Hematopoietic multipotent progenitor cell treated with erythropoietin and hydrocortisone succinate and interleukin-3 and kit ligand, for 8 days (in vitro differentiated cells): Measurements from ENCODE around the gene ERC1.

ENCODE experiments used
- DNase-seq: peaks from one replicate; pipeline ENCODE4 v3.0.0-alpha.2; 2015

The ERC1 gene

GRCh38 chr12:1365703-1366102 is 374.7 kb downstream of the ERC1 start:
- no peak for DNase-seq

DNA sequence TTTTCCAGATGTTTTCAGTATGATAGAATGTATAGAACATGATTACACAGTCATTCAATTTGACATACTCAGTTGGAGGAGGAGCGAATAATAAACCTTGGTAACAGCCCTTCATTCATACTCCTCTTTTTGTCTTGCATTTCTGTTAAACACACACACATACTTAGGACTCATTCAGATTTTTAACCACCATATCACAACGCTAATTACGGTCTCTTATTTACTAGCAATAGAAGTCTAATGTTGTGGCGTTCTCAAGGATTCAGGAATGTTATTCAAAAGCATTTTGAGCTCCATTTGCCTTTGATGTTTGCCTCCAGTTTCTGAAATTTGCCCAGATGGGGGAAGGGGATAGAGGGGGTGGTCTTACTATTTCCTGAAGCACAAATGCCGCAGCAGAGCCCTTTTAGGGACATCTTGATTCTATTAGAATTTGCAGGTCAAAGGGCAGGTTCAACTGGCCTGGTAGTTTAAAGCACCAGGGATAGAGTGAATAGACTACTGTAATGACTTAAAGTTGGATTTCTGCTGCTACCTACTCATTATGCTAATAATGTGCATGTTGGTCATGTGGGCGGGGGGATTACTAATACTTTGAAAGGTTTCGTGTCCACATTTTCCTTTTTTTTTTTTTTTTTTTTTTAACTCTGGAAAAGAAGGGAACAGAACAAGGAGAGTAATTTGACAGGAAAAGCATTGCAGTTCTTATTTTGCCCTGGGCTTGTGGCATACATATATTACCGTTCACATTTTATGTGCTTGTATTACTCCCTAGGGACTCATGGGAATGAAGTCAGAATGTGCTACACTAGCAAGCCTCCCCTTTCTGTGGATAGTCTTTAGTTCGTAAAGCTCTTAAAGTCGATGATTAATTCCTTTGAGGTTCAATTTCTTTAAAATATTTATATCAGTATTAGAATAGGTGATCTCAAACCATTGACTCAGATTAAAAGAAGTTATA is 376.6 kb downstream of the ERC1 start:
- no peak for DNase-seq

DNA sequence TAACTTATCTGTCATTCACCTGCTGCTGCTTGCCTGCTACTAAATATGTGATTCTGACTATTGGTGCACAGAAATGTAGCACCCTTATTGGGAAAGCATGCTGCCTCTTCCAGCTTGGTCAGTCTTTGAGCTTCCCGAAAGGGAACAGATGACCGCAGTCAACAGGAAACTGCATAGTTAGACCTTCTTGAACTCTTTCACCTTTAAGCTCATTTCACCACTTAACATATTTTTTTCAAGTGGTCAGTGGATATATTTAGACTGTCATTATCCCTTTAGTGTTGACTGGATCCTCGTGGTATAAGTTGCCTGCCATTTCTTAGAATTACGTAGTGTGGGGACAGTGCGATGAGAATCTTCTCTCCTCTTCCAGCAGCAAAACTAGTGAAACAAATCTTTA is 378.4 kb downstream of the ERC1 start:
- DNase-seq, result no peak

DNA sequence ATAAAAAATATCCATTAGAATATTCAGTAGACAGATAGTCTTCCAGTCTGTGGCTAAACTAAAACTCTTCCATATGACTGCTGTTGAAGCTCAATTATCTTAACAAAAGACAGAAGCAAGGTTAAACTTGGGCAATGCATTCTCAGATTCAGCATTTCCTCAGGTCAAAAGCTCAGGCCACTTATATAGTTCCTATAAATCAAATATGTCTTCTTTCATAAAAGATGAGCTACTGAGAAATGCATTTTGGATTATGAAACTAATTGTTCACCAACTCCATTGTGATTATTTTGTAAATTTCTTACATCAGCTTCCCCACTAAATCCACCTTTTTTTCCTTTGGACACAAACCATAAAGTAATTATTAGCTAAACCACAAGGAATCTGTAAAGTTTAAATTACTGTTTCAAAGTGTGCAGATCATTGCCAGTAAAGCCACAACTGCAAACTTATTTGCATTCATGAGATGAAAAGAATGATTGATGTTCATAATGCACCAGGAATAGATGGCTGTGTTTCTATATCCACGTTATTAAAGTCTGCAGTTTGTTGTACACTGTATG is 379.0 kb downstream of the ERC1 start:
- no peak for DNase-seq

GRCh38 chr12:1373901-1374735 is 383.1 kb downstream of the ERC1 start:
- DNase-seq, result no peak

- DNase-seq, result no peak
These were observed 384.3 kb downstream of the ERC1 start for GRCh38 chr12:1375323-1375722.

- DNase-seq, result no peak
These were observed 386.1 kb downstream of the ERC1 start for GRCh38 chr12:1377117-1377516.

GRCh38 chr12:1377681-1378080 is 386.7 kb downstream of the ERC1 start:
- DNase-seq, result no peak

GRCh38 chr12:1380171-1380851 is 389.3 kb downstream of the ERC1 start:
- DNase-seq, result no peak

- no peak for DNase-seq
These were observed 391.1 kb downstream of the ERC1 start for GRCh38 chr12:1382151-1382550.

DNA sequence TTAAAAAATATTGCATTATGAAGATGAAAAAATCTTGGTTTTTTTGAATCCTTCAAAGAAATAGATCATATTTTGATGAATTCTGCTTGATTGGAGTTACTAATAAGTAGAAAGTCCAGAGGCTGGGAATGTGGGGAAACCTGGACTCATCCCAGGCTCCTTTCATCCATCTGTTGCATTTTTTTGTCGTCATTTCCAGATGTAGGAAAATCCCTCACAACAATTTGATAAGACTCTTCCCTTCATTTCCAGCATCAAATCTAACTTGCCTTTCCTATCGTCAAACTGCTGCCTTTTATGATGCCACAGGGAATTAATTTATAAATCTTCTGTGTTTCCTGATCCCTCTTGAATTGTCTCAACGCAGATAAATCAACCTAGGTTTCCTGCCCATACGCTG is 391.8 kb downstream of the ERC1 start:
- DNase-seq, result no peak

DNA sequence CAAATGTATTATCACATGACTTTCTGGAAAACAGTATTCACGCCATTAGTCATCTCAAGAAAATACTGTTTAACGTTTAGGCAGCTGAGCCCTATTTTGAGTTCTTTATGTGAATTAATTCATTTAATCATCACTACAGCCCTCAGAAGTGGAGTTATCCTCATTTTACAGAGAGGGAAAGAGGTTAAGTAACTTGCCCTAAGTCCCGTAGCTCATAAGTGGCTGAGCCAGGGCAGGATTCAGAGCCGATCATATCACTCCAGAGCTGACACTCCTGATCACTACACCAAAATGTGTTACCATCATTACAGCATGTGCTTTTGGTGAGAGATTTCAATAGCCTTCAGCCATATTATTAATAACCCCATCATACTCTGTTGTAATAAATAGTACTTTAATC is 392.7 kb downstream of the ERC1 start:
- no peak for DNase-seq

DNA sequence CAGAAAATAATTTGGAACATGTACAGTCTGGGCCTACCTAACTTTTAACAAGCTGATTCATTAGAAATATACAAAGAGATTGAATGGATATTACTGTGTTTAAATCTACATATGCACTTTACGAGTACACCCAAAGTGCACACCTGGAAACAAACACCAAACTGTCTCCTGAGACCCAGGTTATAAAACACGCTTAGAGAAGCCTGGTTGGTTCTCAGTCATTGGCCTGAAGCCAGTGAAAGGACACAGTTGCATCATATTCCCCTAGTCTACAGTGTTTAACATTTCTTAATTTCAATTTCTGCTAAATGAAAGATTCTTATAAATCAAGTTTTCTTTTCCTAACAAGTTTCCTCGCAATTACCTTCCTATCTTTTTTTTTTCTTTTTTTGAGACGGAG is 393.9 kb downstream of the ERC1 start:
- no peak for DNase-seq

DNA sequence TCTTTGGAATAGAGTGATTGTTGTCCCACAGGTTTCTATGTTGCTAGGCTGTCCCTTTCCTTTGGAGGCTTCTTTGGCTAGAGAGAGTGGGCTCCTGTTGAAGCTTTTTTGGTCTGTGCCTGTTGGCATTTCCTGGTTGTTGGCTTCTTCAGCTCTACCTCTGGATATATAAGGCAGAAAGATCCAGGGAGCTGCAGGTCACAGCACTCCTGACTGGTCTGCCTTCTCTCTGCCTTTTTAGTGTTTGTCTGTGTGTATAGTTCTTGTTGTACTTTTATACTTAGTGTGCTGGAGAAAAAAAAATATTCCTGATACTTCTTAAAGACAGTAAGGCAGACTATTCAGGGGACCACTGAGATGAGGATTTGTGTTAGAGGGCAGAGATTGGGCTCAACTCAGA is 400.7 kb downstream of the ERC1 start:
- DNase-seq, result no peak

DNA sequence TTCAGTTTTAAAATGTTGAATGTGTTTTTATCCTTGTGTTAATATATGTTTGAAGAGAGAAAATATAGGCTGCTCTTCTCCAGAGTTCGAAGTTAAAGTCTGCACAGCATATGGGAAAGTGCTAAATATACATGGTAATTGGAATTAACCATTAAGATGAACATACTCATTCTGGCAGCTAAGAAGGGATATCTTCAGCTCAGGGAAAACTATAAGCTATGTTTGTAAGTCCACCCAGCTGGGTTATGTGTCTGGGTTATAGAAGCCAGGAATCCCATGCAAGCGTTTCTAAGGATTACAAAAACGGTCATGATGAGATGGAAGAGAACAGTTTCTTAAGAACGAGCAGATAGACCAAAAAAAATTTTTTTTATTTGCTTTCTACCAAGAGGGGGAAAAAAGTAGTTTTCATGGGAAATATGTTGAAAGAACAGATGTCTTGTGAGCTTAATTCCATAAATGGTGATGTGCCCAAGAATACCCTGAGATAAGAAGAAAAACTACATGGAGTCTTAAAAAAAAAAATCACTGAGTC is 404.5 kb downstream of the ERC1 start:
- DNase-seq, result no peak

DNA sequence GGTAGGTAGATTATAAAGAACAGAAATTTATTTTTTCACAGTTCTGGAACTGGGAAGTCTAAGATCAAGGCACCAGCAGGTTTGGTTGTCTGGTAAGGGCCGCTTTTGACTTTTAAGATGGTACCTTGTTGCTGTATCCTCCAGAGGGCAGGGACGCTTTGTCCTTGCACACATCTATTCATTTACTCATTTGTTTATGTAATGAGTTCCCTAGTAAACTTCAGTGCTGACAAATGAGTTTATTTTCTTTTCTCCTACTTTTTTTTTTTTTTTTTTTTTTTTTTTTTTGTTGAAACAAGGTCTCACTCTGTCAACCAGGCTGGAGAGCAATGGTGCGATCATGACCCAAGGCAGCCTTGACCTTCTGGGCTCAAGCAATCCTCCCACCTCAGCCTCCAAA is 407.6 kb downstream of the ERC1 start:
- DNase-seq, result peak; percentile 38

GRCh38 chr12:1401891-1402290 is 410.9 kb downstream of the ERC1 start:
- DNase-seq, result no peak

GRCh38 chr12:1403417-1403816 is 412.4 kb downstream of the ERC1 start:
- DNase-seq, result no peak

DNA sequence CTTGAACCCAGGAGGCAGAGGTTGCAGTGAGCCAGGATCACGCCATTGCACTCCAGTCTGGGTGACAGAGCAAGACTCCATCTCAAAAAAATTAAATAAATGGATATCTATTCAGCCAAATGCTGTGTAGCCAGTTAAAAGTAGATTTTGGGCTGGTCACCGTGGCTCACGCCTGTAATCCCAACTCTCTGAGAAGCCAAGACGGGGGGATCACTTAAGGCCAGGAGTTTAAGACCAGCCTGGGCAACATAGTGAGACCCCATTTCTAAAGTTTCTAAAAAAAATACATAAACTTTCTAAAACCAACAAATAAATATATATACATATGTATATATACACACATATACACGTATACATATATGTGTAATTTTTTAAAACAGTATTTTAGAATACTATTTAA is 414.6 kb downstream of the ERC1 start:
- DNase-seq, result no peak

DNA sequence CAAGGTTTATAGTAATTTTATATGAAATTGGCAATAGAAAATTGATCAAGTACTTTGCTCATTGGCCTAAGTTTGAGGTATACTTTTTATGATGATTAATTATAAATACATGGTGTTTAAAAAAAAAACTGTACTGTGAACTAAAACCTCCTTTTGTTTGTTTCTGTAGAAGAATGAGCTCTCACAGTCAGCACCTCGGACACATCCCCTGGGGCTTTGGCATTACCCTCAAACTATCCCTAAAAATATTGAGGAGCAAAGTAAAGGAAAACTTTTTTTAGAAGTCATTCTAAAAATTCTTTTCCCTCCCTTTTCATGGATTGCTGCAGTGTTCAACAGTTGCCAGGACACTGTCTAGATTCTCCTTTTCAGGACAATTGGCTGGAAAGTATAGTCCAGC is 419.8 kb downstream of the ERC1 start:
- DNase-seq, result no peak

DNA sequence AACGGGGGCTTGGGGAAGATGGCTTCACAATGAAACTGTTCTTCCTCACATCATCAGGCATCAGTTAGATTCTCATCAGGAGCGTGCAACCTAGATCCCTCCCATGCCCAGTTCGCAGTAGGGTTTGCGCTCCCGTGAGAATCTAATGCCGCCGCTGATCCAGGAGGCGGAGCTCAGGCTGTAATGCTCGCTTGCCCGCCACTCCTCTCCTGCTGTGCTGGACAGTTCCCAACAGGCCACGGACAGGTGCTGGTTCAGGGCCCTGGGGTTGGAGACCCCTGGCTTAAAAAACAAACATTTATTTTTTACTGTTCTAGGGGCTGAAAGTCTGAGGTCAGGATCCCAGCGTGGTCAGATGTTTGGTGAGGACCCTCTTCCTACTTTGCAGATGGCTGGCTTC is 422.9 kb downstream of the ERC1 start:
- no peak for DNase-seq

DNA sequence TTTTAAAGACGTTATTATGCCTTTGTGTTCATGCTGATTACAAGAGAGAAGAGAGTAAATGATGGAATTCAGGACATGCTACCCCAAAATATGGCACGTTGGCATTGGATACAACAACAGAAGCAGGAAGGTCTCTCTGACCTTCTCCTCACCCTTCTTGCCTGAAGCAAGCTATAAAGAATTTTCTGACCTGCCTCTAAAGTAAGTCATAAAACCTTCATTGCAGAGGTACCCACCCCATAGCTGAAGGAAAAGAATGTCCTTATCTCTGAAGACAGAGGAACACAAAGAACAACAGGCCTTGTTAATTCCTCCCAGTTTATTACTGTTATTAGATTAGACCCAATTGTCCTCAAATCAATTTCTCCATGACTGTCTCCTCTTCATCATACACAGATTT is 427.1 kb downstream of the ERC1 start:
- DNase-seq, result peak; percentile 40

- no peak for DNase-seq
These were observed 428.9 kb downstream of the ERC1 start for GRCh38 chr12:1419849-1420371.
